ENCODE measurements around the gene ZNF322.
"Not testable (repeated sequence)": the region's sequence is repeated elsewhere in the genome, so short reads cannot be mapped to it uniquely, and the experiment has no call there.

Gene ZNF322

DNA sequence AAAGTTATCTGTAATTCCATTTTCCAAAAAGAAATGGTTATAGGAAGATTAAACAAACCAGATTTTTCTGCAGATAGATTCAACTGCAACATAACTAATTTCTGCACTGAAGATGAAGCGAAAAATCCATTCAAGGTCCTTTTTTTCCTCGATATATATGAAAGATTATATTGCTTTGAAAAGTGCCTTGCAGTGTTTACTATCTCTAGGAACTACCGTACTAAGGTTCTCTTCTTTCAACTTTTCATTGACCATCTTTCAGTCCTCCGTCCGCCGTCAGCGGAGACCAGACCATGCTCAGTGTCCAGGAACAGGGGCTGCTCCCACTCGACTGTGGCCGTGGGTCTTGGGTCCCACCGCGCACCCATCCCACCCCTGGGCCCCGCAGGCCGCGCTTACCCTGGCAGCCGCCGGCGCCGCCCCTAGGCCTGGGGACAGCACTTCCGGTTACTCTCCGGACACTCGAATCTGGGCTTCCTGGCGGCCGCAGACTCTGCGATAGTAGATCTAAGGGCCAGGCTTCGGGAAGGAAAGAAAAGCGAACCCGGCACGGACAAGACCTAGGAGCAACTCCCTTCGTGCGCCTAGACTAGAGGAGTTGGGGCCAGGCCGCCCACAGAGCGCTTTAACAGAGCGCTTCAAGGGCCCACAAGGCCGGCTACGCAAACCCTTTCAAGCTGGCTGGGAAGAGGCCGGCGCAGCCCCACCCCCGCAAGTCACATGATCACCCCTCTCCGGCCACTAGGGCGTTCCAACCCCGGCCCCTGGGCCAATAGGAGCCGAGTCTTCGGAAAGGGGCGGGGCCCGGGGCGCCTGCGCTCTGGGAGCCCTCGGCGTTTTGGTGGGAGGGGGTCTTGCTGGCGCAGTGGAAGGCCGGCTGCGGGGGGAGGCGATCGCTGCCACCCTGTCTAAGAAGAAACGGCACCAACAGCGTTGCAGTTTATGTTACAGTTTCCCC lies at the start of gene ZNF322:
Gene ZNF322 (minus strand): TSS at position 705 of the 958 bp plus-strand sequence. CDS start 21,193 bp downstream, outside the sequence.
- in situ Hi-C loops (cut with HindIII; ENCODE audit: low pct_unique_long_range_greater_than_20kb, low sequenced_read_pairs) = no loop called here
- DNase-seq (ENCODE audit: low read depth in 1 of 2, low spot score in 1 of 2) = peak; percentile 94 to 97
- no peak for TF ChIP-seq JUND (IDR thresholded peaks at IDR 0.05; ENCODE audit: low read depth)

DNA sequence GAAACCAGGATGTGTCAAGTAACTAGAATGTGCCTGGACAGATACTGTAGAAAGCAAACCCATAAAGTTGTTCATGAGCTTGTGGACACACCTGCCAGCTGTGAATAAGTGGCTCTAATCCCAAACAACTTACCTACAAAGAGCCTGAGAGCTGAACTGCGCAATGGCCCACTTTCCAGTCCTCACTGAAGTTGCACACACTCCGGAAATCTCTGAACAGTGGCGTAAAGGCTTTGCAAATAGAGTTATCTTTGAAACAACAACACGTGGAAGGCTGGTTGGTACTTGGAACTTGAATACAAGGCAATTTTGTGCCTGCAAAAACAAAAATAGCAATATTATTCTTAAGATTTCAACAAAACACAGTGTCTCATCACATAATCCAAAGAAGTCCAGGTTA lies 46.2 kb upstream of the ZNF322 start:
- in situ Hi-C loops (cut with HindIII; ENCODE audit: low pct_unique_long_range_greater_than_20kb, low sequenced_read_pairs); DNase-seq (ENCODE audit: low read depth in 1 of 2, low spot score in 1 of 2): not testable (repeated sequence)

GRCh38 chr6:26705352-26705751 lies 45.8 kb upstream of the ZNF322 start:
- DNase-seq (ENCODE audit: low read depth in 1 of 2, low spot score in 1 of 2); in situ Hi-C loops (cut with HindIII; ENCODE audit: low pct_unique_long_range_greater_than_20kb, low sequenced_read_pairs): not testable (repeated sequence)

- in situ Hi-C loops (cut with HindIII; ENCODE audit: low pct_unique_long_range_greater_than_20kb, low sequenced_read_pairs) = not testable (repeated sequence)
These were observed 41.6 kb upstream of the ZNF322 start for GRCh38 chr6:26701023-26701747.

GRCh38 chr6:26697496-26697895 lies 38.0 kb upstream of the ZNF322 start:
- in situ Hi-C loops (cut with HindIII; ENCODE audit: low pct_unique_long_range_greater_than_20kb, low sequenced_read_pairs); DNase-seq (ENCODE audit: low read depth in 1 of 2, low spot score in 1 of 2): not testable (repeated sequence)

More at GRCh38 chr6:26701023-26701747, 41.6 kb upstream of the ZNF322 start:
- DNase-seq (ENCODE audit: low read depth in 1 of 2, low spot score in 1 of 2) = not testable (repeated sequence)

- in situ Hi-C loops (cut with HindIII; ENCODE audit: low pct_unique_long_range_greater_than_20kb, low sequenced_read_pairs); DNase-seq (ENCODE audit: low read depth in 1 of 2, low spot score in 1 of 2): not testable (repeated sequence)
These were observed 29.9 kb upstream of the ZNF322 start for GRCh38 chr6:26689324-26689947.

DNA sequence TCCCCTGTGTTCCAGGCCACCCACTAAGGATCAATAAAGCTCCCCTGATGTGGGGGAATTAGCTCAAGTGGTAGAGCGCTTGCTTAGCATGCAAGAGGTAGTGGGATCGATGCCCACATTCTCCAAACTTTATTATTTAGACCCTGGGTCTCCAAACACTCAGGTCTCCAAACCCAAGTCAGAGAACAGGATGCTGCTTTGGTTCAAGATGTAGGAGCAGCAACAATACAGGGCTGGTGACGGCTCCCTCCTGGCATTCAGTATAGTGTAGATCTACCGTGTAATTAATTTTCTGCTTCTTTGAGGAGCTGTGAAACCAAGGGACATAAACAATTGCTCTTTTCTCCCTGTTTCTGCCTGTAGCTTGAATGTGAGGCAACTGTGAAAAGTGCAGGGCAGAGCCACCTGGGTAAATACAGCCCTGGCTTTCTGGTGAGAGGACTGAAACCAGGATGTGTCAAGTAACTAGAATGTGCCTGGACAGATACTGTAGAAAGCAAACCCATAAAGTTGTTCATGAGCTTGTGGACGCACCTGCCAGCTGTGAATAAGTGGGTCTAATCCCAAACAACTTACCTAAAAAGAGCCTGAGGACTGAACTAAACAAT lies 23.0 kb upstream of the ZNF322 start:
- DNase-seq (ENCODE audit: low read depth in 1 of 2, low spot score in 1 of 2); in situ Hi-C loops (cut with HindIII; ENCODE audit: low pct_unique_long_range_greater_than_20kb, low sequenced_read_pairs): not testable (repeated sequence)

DNA sequence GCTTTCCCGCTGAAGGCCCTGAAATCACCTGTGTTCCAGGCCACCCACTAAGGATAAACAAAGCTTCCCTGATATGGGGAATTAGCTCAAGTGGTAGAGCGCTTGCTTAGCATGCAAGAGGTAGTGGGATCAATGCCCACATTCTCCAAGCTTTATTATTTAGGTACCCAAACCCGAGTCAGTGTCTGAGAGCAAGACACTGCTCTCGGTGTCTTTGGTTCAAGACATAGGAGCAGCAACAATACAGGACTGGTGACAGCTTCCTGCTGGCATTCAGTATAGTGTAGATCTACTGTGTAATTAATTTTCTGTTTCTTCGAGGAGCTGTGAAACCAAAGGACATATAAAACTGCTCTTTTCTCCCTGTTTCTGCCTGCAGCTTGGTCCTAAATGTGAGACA lies 13.7 kb upstream of the ZNF322 start:
- DNase-seq (ENCODE audit: low read depth in 1 of 2, low spot score in 1 of 2); in situ Hi-C loops (cut with HindIII; ENCODE audit: low pct_unique_long_range_greater_than_20kb, low sequenced_read_pairs): not testable (repeated sequence)

DNA sequence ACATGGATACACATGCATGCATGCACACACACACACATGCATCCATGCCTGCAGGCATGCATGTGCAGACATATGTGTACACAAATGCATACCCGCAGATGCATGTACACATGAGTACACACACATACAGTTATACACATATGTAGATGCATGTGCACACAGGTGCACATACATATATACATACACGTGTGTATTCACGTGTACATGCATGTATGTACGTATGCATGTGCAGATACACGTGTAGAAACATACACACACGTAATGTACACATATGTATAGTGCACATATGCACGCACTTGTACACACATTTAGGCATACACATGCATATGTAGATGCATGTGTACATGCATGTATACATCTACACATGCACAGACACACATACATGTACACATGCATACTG lies 11.0 kb upstream of the ZNF322 start:
- DNase-seq (ENCODE audit: low read depth in 1 of 2, low spot score in 1 of 2); in situ Hi-C loops (cut with HindIII; ENCODE audit: low pct_unique_long_range_greater_than_20kb, low sequenced_read_pairs): not testable (repeated sequence)

DNA sequence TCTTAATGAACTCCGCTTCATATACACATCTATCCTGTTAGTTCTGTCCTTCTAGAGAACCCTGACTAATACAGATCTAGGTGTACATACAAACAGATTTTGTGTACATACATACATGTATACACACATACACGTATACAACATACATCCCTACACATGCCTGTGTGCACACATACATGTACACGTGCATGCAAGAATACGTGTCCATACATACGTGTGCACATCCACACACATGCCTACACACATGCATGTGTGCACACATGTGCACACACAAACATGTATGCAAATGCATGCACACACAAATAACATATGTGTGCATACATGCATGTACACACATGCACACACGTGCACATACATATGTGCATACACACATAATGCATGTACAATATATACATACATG lies 10.5 kb upstream of the ZNF322 start:
- DNase-seq (ENCODE audit: low read depth in 1 of 2, low spot score in 1 of 2) = not testable (repeated sequence)

DNA sequence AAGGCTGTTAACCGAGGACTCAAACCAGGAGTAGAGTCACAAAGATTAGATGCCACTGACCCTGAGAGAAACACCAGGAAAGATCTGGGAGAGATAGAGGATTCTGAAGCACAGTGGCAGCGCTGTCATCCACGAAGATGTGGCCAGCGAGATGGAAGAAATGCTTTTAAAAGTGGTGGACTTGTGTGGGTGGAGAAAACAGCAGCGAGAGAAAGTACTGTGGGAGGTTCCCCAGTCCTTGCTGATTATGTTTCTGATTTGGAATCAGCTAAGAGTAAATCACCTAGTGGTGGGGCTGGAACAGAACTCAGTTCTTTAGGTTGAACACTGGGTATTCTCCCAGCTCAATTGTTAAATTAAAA lies 435 bp upstream of the ZNF322 start:
- no peak for DNase-seq (ENCODE audit: low read depth in 1 of 2, low spot score in 1 of 2)
- in situ Hi-C loops (cut with HindIII; ENCODE audit: low pct_unique_long_range_greater_than_20kb, low sequenced_read_pairs) = no loop called here
- no peak for TF ChIP-seq JUND (IDR thresholded peaks at IDR 0.05; ENCODE audit: low read depth)

More for the DNA sequence above, 10.5 kb upstream of the ZNF322 start:
- in situ Hi-C loops (cut with HindIII; ENCODE audit: low pct_unique_long_range_greater_than_20kb, low sequenced_read_pairs) = not testable (repeated sequence)

GRCh38 chr6:26657256-26657655 lies 2.3 kb downstream of the ZNF322 start:
- in situ Hi-C loops (cut with HindIII; ENCODE audit: low pct_unique_long_range_greater_than_20kb, low sequenced_read_pairs) = no loop called here
- no peak for TF ChIP-seq JUND (IDR thresholded peaks at IDR 0.05; ENCODE audit: low read depth)
- no peak for DNase-seq (ENCODE audit: low read depth in 1 of 2, low spot score in 1 of 2)

- DNase-seq (ENCODE audit: low read depth in 1 of 2, low spot score in 1 of 2) = no peak
- in situ Hi-C loops (cut with HindIII; ENCODE audit: low pct_unique_long_range_greater_than_20kb, low sequenced_read_pairs) = no loop called here
- no peak for TF ChIP-seq JUND (IDR thresholded peaks at IDR 0.05; ENCODE audit: low read depth)
These were observed 6.5 kb downstream of the ZNF322 start for GRCh38 chr6:26653007-26653406.
